Heart right ventricle (tissue), 16 donors: ENCODE results near the gene SYTL3. TPM values are rescaled to one million over a fixed set of nuclear protein-coding genes. Genes with fewer than 3 reads are reported as not detected.
"Not testable (repeated sequence)": the region's sequence is repeated elsewhere in the genome, so short reads cannot be mapped to it uniquely, and the experiment has no call there.

Source experiments
- ATAC-seq, 8 donors: fragments of 200-7000 bp; cut with Tn5 transposase; one replicate each; pipeline ENCODE4 v1.9.1; 2020; ENCODE audit warnings: mild to moderate bottlenecking in 8 of 8, moderate library complexity in 8 of 8, moderate number of reproducible peaks in 1 of 8
- DNase-seq, 2 donors: peaks; one replicate each; pipeline ENCODE4 v3.0.0-alpha.2; 2020
- H3K27ac ChIP-seq, 10 donors: fragments of 200-600 bp; sonication (generic) in 2 of 10; one replicate each; pipeline versions ENCODE4 v1.5.0 to v1.8.0; 2020 to 2022; ENCODE audit warnings: mild to moderate bottlenecking in 3 of 10
- H3K27me3 ChIP-seq, 7 donors: fragments of 200-600 bp; one replicate each; pipeline ENCODE4 v1.8.0; 2021 to 2022; ENCODE audit warnings: mild to moderate bottlenecking in 2 of 7
- H3K36me3 ChIP-seq, 9 donors: fragments of 200-600 bp; sonication (generic) in 1 of 9; one replicate each; pipeline versions ENCODE4 v1.5.0 to v1.8.0; 2020 to 2022; ENCODE audit warnings: mild to moderate bottlenecking in 2 of 9
- H3K4me1 ChIP-seq, 9 donors: fragments of 200-600 bp; sonication (generic) in 1 of 9; one replicate each; pipeline versions ENCODE4 v1.5.0 to v1.8.0; 2020 to 2022; ENCODE audit warnings: mild to moderate bottlenecking in 4 of 9
- H3K4me3 ChIP-seq, 10 donors: fragments of 200-600 bp; sonication (generic) in 2 of 10; one replicate each; pipeline versions ENCODE4 v1.5.0 to v1.8.0; 2020 to 2022; ENCODE audit warnings: mild to moderate bottlenecking in 7 of 10, moderate library complexity in 2 of 10
- H3K9me3 ChIP-seq, 11 donors: fragments of 200-600 bp in 10 of 11; sonication (generic) in 2 of 11; one replicate each; pipeline versions ENCODE4 v1.5.0 to v1.8.0; 2013 to 2022; ENCODE audit warnings: mild to moderate bottlenecking in 2 of 11, control low read depth in 1 of 11, moderate library complexity in 1 of 11
- CTCF ChIP-seq, 9 donors: fragments of 200-600 bp; sonication (generic) in 2 of 9; IDR thresholded peaks; one replicate each; pipeline versions ENCODE4 v1.5.0 to v1.8.0; 2021 to 2022; ENCODE audit warnings: antibody characterized with exemption in 9 of 9, mild to moderate bottlenecking in 5 of 9, moderate library complexity in 1 of 9
- WGBS, 2 donors: extraction: QIAGEN DNeasy Blood & Tissue Kit; methylation state at CpG; one replicate each; pipeline ENCODE4 v1.1.7; 2013; ENCODE audit warnings: inconsistent platforms in 1 of 2; 5-methylcytosine and 5-hydroxymethylcytosine counted together
- intact Hi-C, 10 donors: fragments of 100-400 bp; cut with DNase I; formaldehyde crosslinking; loops; one replicate each; pipeline versions ENCODE4 v1.11.1 to v1.14.2; 2022
- polyA plus RNA-seq, 2 donors: library from polyadenylated mRNA; stranded (reverse); fragments of 200-250 nt; gene quantifications; one replicate each; pipeline ENCODE4 v1.2.3, GENCODE V29; 2013
- total RNA-seq, 10 donors: library from RNA; stranded (reverse); fragmentation: NEBNext Ultra II Directional in 3 of 10; extraction: Animal tissue kit (Norgen Biotek cat#: 25700) in 3 of 10; gene quantifications; one replicate each; pipeline versions ENCODE4 v1.2.1 to v1.2.4, GENCODE V29; 2021 to 2023
- donor health status: Arrhythmogenic right ventricular cardiomyopathy.
- donor health status: ischemic (EF 13 %, LVEDD 7.1; RV severe dilation, severe dysfunction).
- donor health status: healthy with polysubstance abuse.
- donor health status: DM: no; HTN: yes; CAD: no.
- donor health status: DM: no; HTN: no; CAD: no.
- donor health status: ischemic (EF 25% LVEDD 6.9; RV normal size, moderate dysfunction).
- donor health status: ischemic (EF 25% LVEDD 5.7; RV mildly dilated, moderate dysfunction).
- donor health status: healthy.
- donor health status: DM: yes; HTN: yes; CAD: no.
- donor health status: Ischemic cardiomyopathy.
- donor health status: ischemic (EF 35%, LVEDD 5.7; RV mildly dilated, moderate dysfunction).
- donor health status: nonischemic (EF 11% LVEDD 7.7; RV severe dilation, severe dysfunction).
- donor health status: DM: yes; HTN: yes; CAD: no.
- donor health status: PGD.
- donor health status: ischemic (EF 29% LVEDD 5.4; RV normal size, mild dysfunction).
- donor health status: nonischemic (EF 23%, LVEDD 6.1; RV moderate dilation, normal function).

SYTL3 gene
- total and polyA plus RNA-seq, 12 donors: 3.6 to 11.9 (median 8.1) TPM

DNA sequence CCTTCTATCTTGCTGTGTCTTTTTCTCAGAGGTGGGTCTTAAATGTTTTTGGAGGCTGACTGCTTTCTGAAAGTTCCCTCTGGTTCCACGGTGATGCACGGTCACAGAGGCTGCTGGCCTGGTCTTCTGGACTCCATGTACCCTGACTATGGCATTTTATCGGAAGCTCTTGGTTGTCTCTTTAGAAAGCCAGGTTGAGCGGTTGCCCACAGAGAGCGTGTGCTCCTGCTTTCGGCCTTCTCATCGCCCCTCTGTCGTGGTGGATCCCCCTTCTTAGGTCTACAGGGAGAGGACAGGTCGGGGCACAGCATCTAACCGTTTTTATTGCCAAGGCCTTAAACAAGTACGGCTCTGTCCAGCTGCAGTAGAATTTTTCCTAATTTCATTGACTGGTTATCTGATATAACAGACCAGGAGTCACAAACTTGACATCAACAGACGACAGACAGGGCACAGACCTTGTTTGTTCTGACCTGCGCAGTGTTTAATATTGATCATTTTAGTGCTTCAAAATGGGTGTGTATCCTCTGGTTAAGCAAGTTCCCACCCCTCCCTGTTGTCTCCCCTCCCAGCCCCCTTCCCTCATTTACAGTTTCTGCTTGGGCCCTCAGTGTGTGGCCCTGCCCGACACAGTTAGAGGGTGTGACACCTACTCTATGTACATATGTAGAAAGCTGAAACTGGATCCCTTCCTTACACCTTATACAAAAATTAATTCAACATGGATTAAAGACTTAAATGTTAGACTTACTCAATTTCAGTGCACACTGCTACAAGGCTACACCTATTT, 24.7 kb downstream of the SYTL3 start:
- ATAC-seq (no peak), DNase-seq (no peak)
- no peak overlapping the region for H3K27ac ChIP-seq
- H3K4me3 ChIP-seq: no peak overlapping the region
- WGBS, 2 donors: 85 to 91% methylated on average over 14 of the region's 14 CpGs
- intact Hi-C loops: no loop called here
- no peaks in the 10 kb centered on the region for H3K27me3 ChIP-seq
- no peak for TF ChIP-seq CTCF (IDR thresholded peaks at IDR 0.05)
- no peaks in the 10 kb centered on the region for H3K4me1 ChIP-seq
- no peaks in the 10 kb centered on the region for H3K9me3 ChIP-seq
- H3K36me3 ChIP-seq: peaks cover 0 to 7% (median 0%) of the 10 kb centered on the region in 9 donors

GRCh38 chr6:158677094-158677493, 27.2 kb downstream of the SYTL3 start:
- intact Hi-C loops: not testable (repeated sequence)

GRCh38 chr6:158677906-158678578, 28.2 kb downstream of the SYTL3 start:
- intact Hi-C loops: no loop called here
- no peak for TF ChIP-seq CTCF (IDR thresholded peaks at IDR 0.05)

More at GRCh38 chr6:158677094-158677493, 27.2 kb downstream of the SYTL3 start:
- H3K27me3 ChIP-seq, ATAC-seq, H3K27ac ChIP-seq, H3K4me1 ChIP-seq, H3K9me3 ChIP-seq, DNase-seq, H3K4me3 ChIP-seq, H3K36me3 ChIP-seq: not testable (repeated sequence)
- 99% methylated on average over 3 of the region's 3 CpGs for WGBS, 2 donors

DNA sequence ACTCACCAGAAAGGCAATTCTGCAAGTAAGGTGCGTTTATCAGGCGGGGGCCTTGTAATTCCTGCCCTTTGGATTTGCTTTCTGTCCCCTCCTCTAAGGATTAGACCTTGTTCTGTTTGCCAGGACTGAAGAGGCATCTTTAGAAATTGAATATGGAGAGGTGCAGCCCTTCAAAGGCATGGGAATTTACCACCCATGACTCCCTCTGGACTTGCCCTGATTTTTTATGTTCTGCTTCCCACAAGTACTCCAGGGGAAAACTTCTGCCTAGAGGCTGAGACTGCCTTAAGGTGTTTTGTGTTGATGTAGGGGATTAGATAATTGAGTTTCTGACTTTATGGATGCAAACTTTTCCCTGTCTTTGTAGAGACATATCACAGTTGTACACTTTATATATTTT, 30.2 kb downstream of the SYTL3 start:
- H3K27me3 ChIP-seq: no peaks in the 10 kb centered on the region
- DNase-seq (no peak), ATAC-seq (no peak)
- intact Hi-C loops: loop anchor here in 3 of 10 donors (10.0 kb wide), 2 partner anchors 55 to 455 kb away; no protein-coding TSS in a partner anchor
- no peaks in the 10 kb centered on the region for H3K36me3 ChIP-seq
- H3K4me1 ChIP-seq: peaks cover 0 to 4% (median 0%) of the 10 kb centered on the region in 9 donors
- H3K4me3 ChIP-seq: no peak overlapping the region
- no peak overlapping the region for H3K27ac ChIP-seq
- no peak for TF ChIP-seq CTCF (IDR thresholded peaks at IDR 0.05)
- WGBS, 2 donors: 91 to 95% methylated on average over 2 of the region's 2 CpGs
- no peaks in the 10 kb centered on the region for H3K9me3 ChIP-seq

More at GRCh38 chr6:158677906-158678578, 28.2 kb downstream of the SYTL3 start:
- DNase-seq (no peak), ATAC-seq (no peak)
- no peaks in the 10 kb centered on the region for H3K27me3 ChIP-seq
- no peaks in the 10 kb centered on the region for H3K4me1 ChIP-seq
- no peaks in the 10 kb centered on the region for H3K9me3 ChIP-seq
- no peak overlapping the region for H3K4me3 ChIP-seq
- peaks cover 0 to 7% (median 0%) of the 10 kb centered on the region in 9 donors for H3K36me3 ChIP-seq
- no peak overlapping the region for H3K27ac ChIP-seq
- WGBS, 2 donors: 83 to 87% methylated on average over 11 of the region's 11 CpGs
